Endothelial cell (in vitro differentiated cells): ENCODE results near the gene GPR62. TPM values are rescaled to one million over a fixed set of nuclear protein-coding genes. Genes with fewer than 3 reads are reported as not detected.

Source experiments
- DNase-seq: peaks from one replicate; pipeline ENCODE4 v3.0.0; 2021; ENCODE audit warnings: low spot score
- H3K27ac Mint-ChIP-seq: one replicate; pipeline ENCODE4 v1.8.0; 2021; ENCODE audit warnings: mixed read lengths, inconsistent platforms; ENCODE audit not compliant: unreplicated experiment
- H3K27me3 Mint-ChIP-seq: one replicate; pipeline ENCODE4 v1.8.0; 2021; ENCODE audit warnings: mild to moderate bottlenecking, moderate library complexity, mixed read lengths, inconsistent platforms; ENCODE audit not compliant: unreplicated experiment
- H3K36me3 Mint-ChIP-seq: one replicate; pipeline ENCODE4 v1.8.0; 2021; ENCODE audit warnings: mild to moderate bottlenecking, low read depth, mixed read lengths, inconsistent platforms; ENCODE audit not compliant: unreplicated experiment
- H3K4me1 Mint-ChIP-seq: one replicate; pipeline ENCODE4 v1.8.0; 2021; ENCODE audit warnings: mild to moderate bottlenecking, mixed read lengths, inconsistent platforms; ENCODE audit not compliant: unreplicated experiment
- H3K4me3 Mint-ChIP-seq: one replicate; pipeline ENCODE4 v1.8.0; 2021; ENCODE audit warnings: mild to moderate bottlenecking, mixed read lengths, inconsistent platforms; ENCODE audit not compliant: unreplicated experiment
- H3K9me3 Mint-ChIP-seq: one replicate; pipeline ENCODE4 v1.8.0; 2021; ENCODE audit warnings: mixed read lengths, inconsistent platforms; ENCODE audit not compliant: unreplicated experiment
- CTCF ChIP-seq: fragments of 200-600 bp; sonication (generic); IDR thresholded peaks from one replicate; pipeline ENCODE4 v1.5.0; 2021; ENCODE audit warnings: antibody characterized with exemption; ENCODE audit not compliant: unreplicated experiment
- total RNA-seq: library from RNA; stranded (reverse); fragmentation: NEBNext Ultra II Directional; extraction: Animal tissue kit (Norgen Biotek cat#: 25700); gene quantifications from one replicate; pipeline ENCODE4 v1.2.1, GENCODE V29; 2021; ENCODE audit not compliant: unreplicated experiment

The GPR62 gene
- total RNA-seq, 1 donor from 2014 or later: not detected

GRCh38 chr3:51970606-51971300 is 15.6 kb downstream of the GPR62 start:
- H3K36me3 Mint-ChIP-seq: peaks cover 3% of the 10 kb centered on the region
- DNase-seq: no peak
- H3K9me3 Mint-ChIP-seq: no peaks in the 10 kb centered on the region
- no peak overlapping the region for H3K4me3 Mint-ChIP-seq
- no peak overlapping the region for H3K27ac Mint-ChIP-seq
- H3K4me1 Mint-ChIP-seq: peaks cover 25% of the 10 kb centered on the region
- H3K27me3 Mint-ChIP-seq: peaks cover 11% of the 10 kb centered on the region
- TF ChIP-seq CTCF: no peak

- no peak for DNase-seq
- peaks cover 23% of the 10 kb centered on the region for H3K4me1 Mint-ChIP-seq
- peaks cover 3% of the 10 kb centered on the region for H3K36me3 Mint-ChIP-seq
- TF ChIP-seq CTCF: no peak
- H3K4me3 Mint-ChIP-seq: no peak overlapping the region
- H3K27me3 Mint-ChIP-seq: peaks cover 9% of the 10 kb centered on the region
- H3K27ac Mint-ChIP-seq: no peak overlapping the region
- no peaks in the 10 kb centered on the region for H3K9me3 Mint-ChIP-seq
Observed at GRCh38 chr3:51971350-51971749, 16.2 kb downstream of the GPR62 start.

GRCh38 chr3:51974277-51974962 is 19.2 kb downstream of the GPR62 start:
- Mint-ChIP-seq H3K27me3 (peaks cover 6% of the 10 kb centered on the region), H3K9me3 (no peaks in the 10 kb centered on the region), H3K27ac (peak overlapping the region; percentile 24), H3K4me3 (peak overlapping the region; percentile 73), H3K4me1 (peaks cover 22% of the 10 kb centered on the region), H3K36me3 (no peaks in the 10 kb centered on the region)
- DNase-seq: no peak
- peak; percentile 10 for TF ChIP-seq CTCF

GRCh38 chr3:51974963-51975851 is 20.0 kb downstream of the GPR62 start, which contains the start of gene ABHD14A:
ABHD14A (plus strand) TSS chr3:51975064; CDS start chr3:51975136, 72 bp downstream.
- Mint-ChIP-seq H3K27me3 (peaks cover 5% of the 10 kb centered on the region), H3K4me1 (peaks cover 22% of the 10 kb centered on the region), H3K9me3 (no peaks in the 10 kb centered on the region), H3K36me3 (no peaks in the 10 kb centered on the region), H3K4me3 (peak within 1 kb of the TSS; percentile 87), H3K27ac (peak within 1 kb of the TSS; percentile 24)
- TF ChIP-seq CTCF: no peak
- DNase-seq: peak; percentile 64
